ENCODE data around the gene REEP2.

Gene REEP2

DNA sequence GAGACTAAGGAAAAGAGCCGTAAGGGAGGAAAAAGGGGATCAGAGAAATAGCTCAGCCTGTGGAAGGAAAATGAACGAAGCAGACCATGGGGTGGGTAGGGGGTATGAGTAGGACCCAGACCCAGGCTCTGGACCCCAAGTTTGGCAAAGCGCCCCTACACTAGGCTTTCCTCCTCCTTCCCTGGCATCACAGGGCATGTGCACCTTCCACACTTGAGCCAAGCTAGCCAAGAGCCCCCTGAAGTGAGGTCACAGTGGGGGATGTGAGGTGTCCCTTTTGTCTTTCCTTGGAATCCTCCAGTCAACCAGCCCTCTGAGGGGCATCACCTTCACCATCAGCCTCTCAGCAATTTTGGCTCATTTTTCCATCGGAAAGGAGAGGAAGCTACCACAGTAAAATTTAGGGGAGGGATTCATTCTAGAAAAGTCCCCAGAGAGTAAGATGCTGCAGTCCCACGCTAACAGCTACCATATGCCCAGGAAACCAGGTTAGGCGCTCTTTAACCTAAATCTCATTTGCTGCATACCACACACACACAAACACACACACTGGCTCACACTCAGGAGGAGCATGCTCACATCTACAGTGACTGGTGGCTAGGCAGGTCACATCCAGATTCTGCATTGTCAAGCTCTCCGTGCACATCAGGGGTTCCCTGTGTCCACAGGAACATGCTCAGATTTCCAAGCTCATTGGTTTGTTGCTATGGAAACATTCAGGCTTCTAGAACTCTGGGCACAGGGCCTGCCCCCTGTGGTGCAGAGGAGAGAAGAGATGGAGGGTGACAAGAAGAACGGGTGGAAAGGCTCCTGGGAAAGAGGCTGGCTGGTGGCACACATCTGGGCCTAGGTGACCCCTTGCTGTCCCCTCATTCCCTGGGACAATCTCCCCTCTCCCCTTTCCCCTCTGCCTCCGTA is 9.9 kb downstream of the REEP2 start:
- no peak for DNase-seq

DNA sequence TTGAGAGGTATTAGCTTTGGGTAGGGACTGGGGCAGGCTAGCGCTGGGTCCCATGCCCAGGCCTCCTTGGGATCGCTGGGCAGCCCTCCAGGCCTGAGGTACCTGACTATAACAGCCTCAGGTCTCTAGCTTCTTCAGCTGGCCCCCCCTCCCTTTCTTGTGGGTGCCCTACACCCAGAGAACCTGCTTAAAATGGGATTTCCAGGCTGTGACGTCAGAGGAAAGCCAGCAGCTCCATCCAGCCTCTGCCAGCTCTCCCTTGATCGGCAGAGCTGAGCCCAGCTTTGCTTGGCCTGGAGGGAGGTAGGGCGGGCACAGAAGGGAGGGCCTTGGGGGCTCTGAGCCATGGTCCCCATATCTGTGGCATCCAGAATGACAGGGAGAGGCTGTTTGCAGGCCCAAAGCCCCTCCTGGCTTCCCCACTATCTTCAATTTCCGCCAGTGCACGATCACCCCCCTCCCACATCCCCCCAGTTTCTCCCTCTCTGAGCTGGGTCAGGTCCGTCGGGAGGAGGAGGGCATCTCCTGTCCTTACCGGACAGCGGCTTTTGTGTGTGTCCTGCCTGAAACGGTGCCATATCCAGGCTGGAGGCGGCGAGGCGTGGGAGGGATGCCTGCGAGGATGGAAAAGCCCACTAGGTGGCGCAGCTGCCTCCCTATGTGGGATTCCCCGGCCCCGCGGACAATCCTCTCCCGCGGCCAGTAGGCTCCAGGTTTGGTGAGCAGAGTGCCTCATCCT is 10.8 kb downstream of the REEP2 start:
- peak; percentile 94 for DNase-seq

GRCh38 chr5:138450971-138451370 is 12.1 kb downstream of the REEP2 start:
- no peak for DNase-seq

DNA sequence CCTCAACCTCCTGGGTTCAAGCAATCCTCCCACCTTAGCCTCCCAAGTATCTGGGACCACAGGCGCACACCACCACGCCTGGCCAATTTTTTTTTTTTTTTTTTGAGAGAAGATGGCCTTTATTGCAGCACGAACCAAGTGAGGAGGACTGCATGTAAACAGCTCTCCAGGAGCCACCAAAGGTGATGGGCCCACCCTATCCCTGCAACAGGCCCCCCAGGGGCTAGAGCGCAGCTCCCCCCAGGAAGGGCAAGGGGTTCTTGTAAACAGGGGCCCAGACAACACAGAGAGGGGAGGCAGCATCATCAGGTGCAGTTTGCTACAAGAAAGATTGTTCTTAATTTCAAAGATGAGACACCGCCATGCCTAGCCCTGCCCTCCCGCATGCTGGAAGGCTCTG is 13.9 kb downstream of the REEP2 start:
- DNase-seq = no peak

DNA sequence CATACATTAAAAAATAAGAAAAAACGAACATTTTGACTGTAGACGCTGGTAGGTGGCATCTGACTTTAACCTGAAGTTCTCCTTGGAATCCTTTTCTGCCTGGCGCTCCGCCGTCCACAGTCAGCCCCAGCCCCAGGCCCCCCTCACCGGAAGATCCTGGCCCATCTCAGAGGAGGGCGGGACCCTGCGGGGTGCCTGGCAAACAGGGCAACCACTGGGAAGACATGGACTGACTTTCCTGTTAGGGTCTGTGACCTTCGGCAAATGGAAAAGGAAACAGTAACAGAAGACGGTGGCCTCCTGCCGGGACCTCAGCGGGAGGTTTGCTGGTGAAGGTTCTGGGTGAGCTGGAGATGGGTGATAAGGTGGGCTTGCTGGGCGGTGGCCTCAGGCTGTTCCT is 14.7 kb downstream of the REEP2 start:
- no peak for DNase-seq

GRCh38 chr5:138454121-138454520 is 15.3 kb downstream of the REEP2 start:
- no peak for DNase-seq

- no peak for DNase-seq
These were observed 16.5 kb downstream of the REEP2 start for GRCh38 chr5:138455232-138455930.

- DNase-seq = no peak
These were observed 18.8 kb downstream of the REEP2 start for GRCh38 chr5:138457531-138458275.

GRCh38 chr5:138458384-138458783 is 19.5 kb downstream of the REEP2 start:
- no peak for DNase-seq

GRCh38 chr5:138458856-138459255 is 20.0 kb downstream of the REEP2 start:
- no peak for DNase-seq

DNA sequence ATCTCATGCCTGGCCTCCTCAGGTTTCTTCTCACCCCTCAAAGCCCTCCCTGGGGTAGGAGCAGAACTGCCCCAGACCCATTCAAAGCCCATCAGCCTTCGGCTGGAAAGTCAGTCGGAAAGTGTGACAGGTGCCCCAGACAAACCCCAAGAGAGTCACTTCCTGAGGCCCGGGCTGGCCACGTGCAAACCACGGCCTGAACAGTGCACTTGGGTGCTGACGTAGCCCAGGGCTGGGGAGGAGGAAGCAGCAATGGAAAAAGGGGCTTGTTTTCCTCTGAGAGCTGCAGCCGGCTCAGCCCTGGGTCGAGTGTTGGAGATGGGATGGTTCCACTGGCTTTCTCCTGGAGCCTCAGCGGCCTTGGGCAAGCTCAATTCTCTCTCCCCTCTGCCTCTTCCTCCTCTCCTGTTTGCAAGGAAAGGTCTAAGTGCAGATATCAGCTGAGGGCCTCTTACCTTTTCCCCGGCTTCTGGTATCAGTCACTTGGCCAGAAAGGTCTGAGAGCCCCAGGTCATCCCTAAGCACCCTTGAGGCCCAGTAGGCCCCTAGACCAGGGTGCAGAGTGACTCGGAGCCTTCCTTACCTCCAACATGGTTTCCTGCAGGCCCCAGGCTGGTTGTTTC is 20.6 kb downstream of the REEP2 start:
- DNase-seq = peak; percentile 90

GRCh38 chr5:138460032-138460693 is 21.3 kb downstream of the REEP2 start:
- no peak for DNase-seq

DNA sequence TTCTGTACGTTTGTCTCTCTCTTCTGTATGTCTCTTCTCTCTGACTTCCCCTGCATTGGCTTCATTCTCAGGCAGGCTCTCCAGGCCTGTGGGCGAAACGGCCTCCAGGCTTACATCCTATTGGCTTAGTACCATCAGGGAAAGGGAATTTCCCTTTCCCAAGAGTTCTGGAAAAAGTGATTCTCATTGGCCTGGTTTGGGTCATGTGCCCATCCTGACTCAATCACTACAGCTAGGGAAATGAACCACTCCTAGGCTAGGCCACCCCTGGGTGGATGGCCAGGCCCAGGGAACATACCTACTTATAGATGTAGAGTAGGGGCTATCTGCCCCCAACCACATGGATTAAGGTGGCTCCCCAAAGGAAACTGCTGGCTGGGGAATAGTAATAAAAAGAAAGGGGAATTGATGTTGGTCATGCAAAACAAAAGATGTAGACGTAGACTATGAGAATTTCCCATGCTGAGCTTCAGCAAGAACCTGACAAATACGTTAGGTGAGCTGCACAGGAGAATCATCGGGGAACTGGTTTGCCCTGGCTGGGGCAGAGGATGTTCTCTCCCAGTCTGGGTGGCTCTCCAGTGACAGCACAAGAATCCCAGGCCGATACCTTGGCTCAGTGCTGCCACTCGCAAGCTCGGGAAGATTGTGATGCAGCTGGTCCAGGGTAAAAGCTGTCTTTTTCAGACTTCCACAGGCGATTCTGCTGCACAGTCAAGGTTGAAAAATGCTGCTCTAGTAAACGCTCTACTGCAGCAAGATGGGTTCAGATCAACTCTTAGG is 22.7 kb downstream of the REEP2 start:
- no peak for DNase-seq

GRCh38 chr5:138463419-138464007 is 24.7 kb downstream of the REEP2 start:
- DNase-seq = no peak

DNA sequence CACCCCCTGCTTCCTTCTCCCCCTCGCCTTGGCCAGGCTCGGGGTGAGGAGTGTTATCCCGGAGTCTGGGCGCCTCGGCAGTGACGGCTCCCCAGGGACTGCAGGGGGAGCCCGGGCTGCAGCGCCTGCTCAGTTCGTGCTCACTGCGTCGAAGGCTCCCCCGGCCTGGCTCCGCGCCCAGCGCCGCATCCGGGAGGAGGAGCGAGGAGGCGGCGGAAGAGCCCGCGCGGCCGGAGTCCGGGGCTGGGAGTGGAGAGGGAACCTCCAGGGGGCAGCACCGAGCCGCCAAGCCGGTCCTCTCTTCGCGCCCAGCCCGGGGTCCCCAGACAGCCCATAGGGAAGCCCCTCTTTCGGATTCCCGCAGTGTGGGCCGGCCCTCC is 25.1 kb downstream of the REEP2 start:
- peak; percentile 97 for DNase-seq

- peak; percentile 99 for DNase-seq
These were observed 25.8 kb downstream of the REEP2 start for GRCh38 chr5:138464388-138465260.

- peak; percentile 98 for DNase-seq
These were observed 26.6 kb downstream of the REEP2 start, which contains the start of gene EGR1 for GRCh38 chr5:138465261-138466124. EGR1 (plus strand) TSS chr5:138465479; CDS start chr5:138465762, 283 bp downstream.

Data from activated CD8-positive, alpha-beta memory T cell treated with anti-CD3 and anti-CD28 coated beads for 24 hours (primary cell).